ENCODE results near the gene DEPDC7. TPM values are rescaled to one million over a fixed set of nuclear protein-coding genes. Genes with fewer than 3 reads are reported as not detected.
"Not testable (repeated sequence)": the region's sequence is repeated elsewhere in the genome, so short reads cannot be mapped to it uniquely, and the experiment has no call there.

The DEPDC7 gene
- total and polyA plus RNA-seq, 9 donors: 0.69 to 3.2 (median 1.9) TPM

GRCh38 chr11:33045551-33046255 is 30.0 kb downstream of the DEPDC7 start:
- no peak for TF ChIP-seq EP300 (IDR thresholded peaks at IDR 0.05)
- no peak for TF ChIP-seq CTCF (IDR thresholded peaks at IDR 0.05)
- TF ChIP-seq POLR2A (IDR thresholded peaks at IDR 0.05): no peak
- no peak overlapping the region for H3K4me3 ChIP-seq
- H3K27ac ChIP-seq: no peak overlapping the region
- intact Hi-C loops (cut with DNase I): no loop called here
- no peak for DNase-seq
- H3K27me3 ChIP-seq: no peaks in the 10 kb centered on the region
- no peaks in the 10 kb centered on the region for H3K36me3 ChIP-seq
- H3K4me1 ChIP-seq (ENCODE audit: insufficient read depth): no peaks in the 10 kb centered on the region
- 82 to 87% (median 84%) methylated on average over 8 of the region's 8 CpGs for WGBS, 3 donors
- H3K9me3 ChIP-seq: no peaks in the 10 kb centered on the region

- 84 to 91% (median 91%) methylated on average over 6 of the region's 6 CpGs for WGBS, 3 donors
- H3K36me3 ChIP-seq; H3K27me3 ChIP-seq; H3K4me3 ChIP-seq; DNase-seq; H3K27ac ChIP-seq; H3K9me3 ChIP-seq; H3K4me1 ChIP-seq (ENCODE audit: insufficient read depth); intact Hi-C loops (cut with DNase I): not testable (repeated sequence)
Measured at GRCh38 chr11:33048701-33049100, 33.0 kb downstream of the DEPDC7 start.

GRCh38 chr11:33049565-33050408 is 34.1 kb downstream of the DEPDC7 start:
- WGBS, 3 donors: 93 to 97% (median 97%) methylated on average over 3 of the region's 3 CpGs
- H3K27ac ChIP-seq: not testable (repeated sequence)

GRCh38 chr11:33052231-33052630 is 36.6 kb downstream of the DEPDC7 start:
- no peaks in the 10 kb centered on the region for H3K27me3 ChIP-seq
- no peak for DNase-seq
- 90 to 93% (median 91%) methylated on average over 2 of the region's 2 CpGs for WGBS, 3 donors
- H3K27ac ChIP-seq: no peak overlapping the region
- no peak overlapping the region for H3K4me3 ChIP-seq
- no peaks in the 10 kb centered on the region for H3K4me1 ChIP-seq (ENCODE audit: insufficient read depth)
- TF ChIP-seq EP300 (IDR thresholded peaks at IDR 0.05): no peak
- TF ChIP-seq POLR2A (IDR thresholded peaks at IDR 0.05): no peak
- TF ChIP-seq CTCF (IDR thresholded peaks at IDR 0.05): no peak
- intact Hi-C loops (cut with DNase I): no loop called here
- no peaks in the 10 kb centered on the region for H3K9me3 ChIP-seq
- H3K36me3 ChIP-seq: no peaks in the 10 kb centered on the region

More at GRCh38 chr11:33049565-33050408, 34.1 kb downstream of the DEPDC7 start:
- DNase-seq; H3K36me3 ChIP-seq; H3K9me3 ChIP-seq; H3K27me3 ChIP-seq; H3K4me1 ChIP-seq (ENCODE audit: insufficient read depth); intact Hi-C loops (cut with DNase I); H3K4me3 ChIP-seq: not testable (repeated sequence)

GRCh38 chr11:33055375-33055774 is 39.7 kb downstream of the DEPDC7 start:
- TF ChIP-seq POLR2A (IDR thresholded peaks at IDR 0.05) (no peak), CTCF (IDR thresholded peaks at IDR 0.05) (no peak), EP300 (IDR thresholded peaks at IDR 0.05) (no peak)
- no peak overlapping the region for H3K27ac ChIP-seq
- H3K4me3 ChIP-seq: no peak overlapping the region
- H3K4me1 ChIP-seq (ENCODE audit: insufficient read depth): no peaks in the 10 kb centered on the region
- no peaks in the 10 kb centered on the region for H3K36me3 ChIP-seq
- intact Hi-C loops (cut with DNase I): no loop called here
- H3K27me3 ChIP-seq: no peaks in the 10 kb centered on the region
- no peak for DNase-seq
- H3K9me3 ChIP-seq: no peaks in the 10 kb centered on the region
